ENCODE measurements around the gene PNCK.

DNA sequence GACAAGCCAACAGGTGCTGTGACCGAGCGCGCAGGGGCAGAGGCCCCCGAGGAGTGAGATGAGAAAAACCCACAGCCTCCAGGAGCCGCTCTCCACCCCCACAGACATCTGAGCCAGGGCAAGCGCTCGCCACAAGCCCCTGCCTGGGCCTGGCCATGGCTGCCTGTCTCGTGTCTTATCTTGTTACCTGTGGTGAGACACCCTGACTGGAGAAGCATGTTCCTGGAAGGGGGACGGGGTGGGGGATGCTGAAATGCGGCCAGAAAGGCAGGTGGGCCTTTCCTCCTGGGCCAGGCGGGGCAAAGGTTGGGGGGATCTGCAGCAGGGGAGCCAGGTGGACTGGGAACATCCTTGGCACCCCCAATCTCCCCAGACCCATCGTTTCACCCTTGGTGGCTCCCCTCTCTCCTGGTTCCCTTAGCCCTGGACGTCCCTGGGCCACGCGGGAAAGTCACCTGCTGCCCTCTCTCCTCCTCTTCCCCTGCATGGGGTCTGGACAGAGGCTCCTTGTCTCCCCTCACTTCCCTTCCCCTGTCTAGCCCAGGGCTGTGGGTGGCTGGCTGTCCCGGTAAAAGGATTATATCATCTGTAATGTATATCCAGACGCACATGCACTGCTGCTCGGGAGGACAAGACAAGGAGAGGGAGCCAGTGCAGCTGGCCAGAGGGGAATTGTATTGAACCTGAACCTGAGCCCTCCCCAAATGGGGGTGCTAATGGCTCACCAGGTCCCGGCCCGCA lies 35.0 kb downstream of the PNCK start:
- TF ChIP-seq TAF1 (IDR thresholded peaks at IDR 0.05; ENCODE audit: low read depth, low read length) = no peak
- TF ChIP-seq POLR2A (IDR thresholded peaks at IDR 0.05; ENCODE audit: low read depth, low read length) = no peak
